Upper lobe of right lung (tissue), 1 donor: ENCODE measurements around the gene CCDC63. TPM values are rescaled to one million over a fixed set of nuclear protein-coding genes. Genes with fewer than 3 reads are reported as not detected.

ENCODE experiments used
- ATAC-seq: fragments of 200-7000 bp; cut with Tn5 transposase; one replicate; pipeline ENCODE4 v1.9.1; 2020; ENCODE audit warnings: mild to moderate bottlenecking, moderate library complexity
- DNase-seq: peaks from one replicate; pipeline ENCODE4 v3.0.0-alpha.2; 2020
- H3K27ac ChIP-seq: fragments of 200-600 bp; one replicate; pipeline ENCODE4 v1.8.0; 2022
- H3K27me3 ChIP-seq: fragments of 200-600 bp; one replicate; pipeline ENCODE4 v1.8.0; 2022; ENCODE audit warnings: mild to moderate bottlenecking
- H3K36me3 ChIP-seq: fragments of 200-600 bp; one replicate; pipeline ENCODE4 v1.8.0; 2022
- H3K4me1 ChIP-seq: fragments of 200-600 bp; one replicate; pipeline ENCODE4 v1.8.0; 2022
- H3K4me3 ChIP-seq: fragments of 200-600 bp; one replicate; pipeline ENCODE4 v1.8.0; 2022; ENCODE audit warnings: mild to moderate bottlenecking
- H3K9me3 ChIP-seq: fragments of 200-600 bp; one replicate; pipeline ENCODE4 v1.8.0; 2022
- CTCF ChIP-seq: fragments of 200-600 bp; IDR thresholded peaks from one replicate; pipeline ENCODE4 v1.8.0; 2022; ENCODE audit warnings: antibody characterized with exemption
- intact Hi-C: fragments of 100-400 bp; cut with DNase I; formaldehyde crosslinking; loops from one replicate; pipeline ENCODE4 v1.11.0; 2022
- total RNA-seq: library from RNA; stranded (reverse); fragmentation: NEBNext Ultra II Directional; extraction: Animal tissue kit (Norgen Biotek cat#: 25700); gene quantifications from one replicate; pipeline ENCODE4 v1.2.1, GENCODE V29; 2021
- donor health status: DM: no; HTN: yes; CAD: no; lungs with severe emphysema.

The CCDC63 gene
- total RNA-seq, 1 donor from 2014 or later = not detected

- Histone ChIP-seq H3K4me3 (no peak overlapping the region), H3K4me1 (no peaks in the 10 kb centered on the region), H3K36me3 (no peaks in the 10 kb centered on the region), H3K27me3 (no peaks in the 10 kb centered on the region), H3K9me3 (no peaks in the 10 kb centered on the region), H3K27ac (no peak overlapping the region)
- TF ChIP-seq CTCF = no peak
- ATAC-seq = no peak
- no peak for DNase-seq
- intact Hi-C loops = no loop called here
These were observed 28.3 kb upstream of the CCDC63 start for GRCh38 chr12:110818511-110818910.

DNA sequence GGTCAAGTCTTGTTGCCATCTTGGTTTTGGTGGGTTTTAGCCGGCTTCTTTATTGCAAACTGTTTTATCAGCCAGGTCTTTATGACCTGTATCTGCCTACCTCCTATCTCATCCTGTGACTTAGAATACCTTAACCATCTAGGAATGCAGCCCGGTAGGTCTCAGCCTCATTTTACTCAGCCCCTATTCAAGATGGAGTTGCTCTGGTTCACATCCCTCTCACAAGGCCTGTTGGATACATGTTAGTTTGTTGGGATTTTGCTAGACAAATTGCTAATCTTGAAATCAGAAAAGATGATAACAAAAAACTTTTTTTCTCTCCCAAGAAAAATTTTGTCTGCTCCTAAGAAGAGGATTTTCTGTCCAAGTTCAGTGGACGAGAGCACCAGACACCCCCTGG, 27.6 kb upstream of the CCDC63 start:
- no peak for DNase-seq
- Histone ChIP-seq H3K4me1 (no peaks in the 10 kb centered on the region), H3K27ac (no peak overlapping the region), H3K9me3 (no peaks in the 10 kb centered on the region), H3K36me3 (no peaks in the 10 kb centered on the region), H3K27me3 (no peaks in the 10 kb centered on the region), H3K4me3 (no peak overlapping the region)
- intact Hi-C loops = no loop called here
- TF ChIP-seq CTCF = no peak
- ATAC-seq = no peak

GRCh38 chr12:110819646-110820045, 27.1 kb upstream of the CCDC63 start:
- no peaks in the 10 kb centered on the region for H3K9me3 ChIP-seq
- H3K27ac ChIP-seq = no peak overlapping the region
- H3K36me3 ChIP-seq = no peaks in the 10 kb centered on the region
- no peak overlapping the region for H3K4me3 ChIP-seq
- no peak for DNase-seq
- TF ChIP-seq CTCF = no peak
- no peak for ATAC-seq
- no peaks in the 10 kb centered on the region for H3K27me3 ChIP-seq
- intact Hi-C loops = no loop called here
- no peaks in the 10 kb centered on the region for H3K4me1 ChIP-seq

DNA sequence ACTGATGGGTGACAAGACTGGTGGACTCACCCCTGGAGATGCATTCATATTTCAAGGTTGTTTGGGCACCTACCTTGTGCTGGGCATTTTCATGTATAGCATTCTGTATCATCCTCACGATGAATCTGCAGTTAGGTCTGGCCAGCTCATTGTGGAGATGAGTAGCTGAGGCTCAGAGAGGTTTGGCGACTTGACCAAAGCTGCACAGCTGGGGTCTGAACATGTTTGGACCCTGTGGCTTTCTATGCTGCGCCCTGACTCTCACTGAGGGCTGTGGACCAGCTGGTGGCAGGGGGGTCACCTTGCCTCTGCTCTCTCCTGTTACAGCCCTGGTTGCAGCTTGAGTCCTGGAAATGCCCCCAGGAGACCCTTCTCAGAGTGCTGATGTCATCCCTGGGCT, 24.9 kb upstream of the CCDC63 start:
- intact Hi-C loops = no loop called here
- no peak for TF ChIP-seq CTCF
- DNase-seq (no peak), ATAC-seq (no peak)
- H3K36me3 ChIP-seq = no peaks in the 10 kb centered on the region
- H3K27ac ChIP-seq = no peak overlapping the region
- no peaks in the 10 kb centered on the region for H3K4me1 ChIP-seq
- H3K9me3 ChIP-seq = no peaks in the 10 kb centered on the region
- no peak overlapping the region for H3K4me3 ChIP-seq
- H3K27me3 ChIP-seq = no peaks in the 10 kb centered on the region

DNA sequence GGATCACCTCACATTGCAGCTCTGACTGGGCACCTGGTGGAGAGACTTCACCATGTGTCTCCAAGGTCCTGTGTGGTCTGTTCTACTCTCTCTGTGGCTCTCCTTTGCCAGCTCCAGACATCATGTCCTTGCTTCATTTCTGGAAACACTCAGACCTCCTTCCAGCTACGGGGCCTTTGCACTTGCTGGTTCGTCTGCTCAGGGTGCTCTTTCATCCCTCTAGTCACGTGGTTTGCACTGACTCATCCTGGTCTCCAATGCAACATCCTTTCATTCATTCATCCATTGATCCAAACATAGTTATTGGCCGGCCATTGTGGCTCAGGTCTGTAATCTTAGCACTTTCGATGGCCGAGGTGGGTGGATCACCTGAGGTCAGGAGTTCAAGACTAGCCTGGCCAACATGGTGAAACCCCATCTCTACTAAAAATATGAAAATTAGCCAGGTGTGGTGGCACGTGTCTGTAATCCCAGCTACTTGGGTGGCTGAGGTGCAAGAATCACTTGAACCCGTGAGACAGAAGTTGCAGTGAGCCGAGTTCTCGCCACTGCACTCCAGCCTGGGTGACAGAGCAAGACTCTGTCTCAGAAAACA, 23.9 kb upstream of the CCDC63 start:
- H3K4me1 ChIP-seq = no peaks in the 10 kb centered on the region
- no peak overlapping the region for H3K4me3 ChIP-seq
- no peaks in the 10 kb centered on the region for H3K27me3 ChIP-seq
- ATAC-seq = no peak
- DNase-seq = no peak
- no peaks in the 10 kb centered on the region for H3K36me3 ChIP-seq
- H3K27ac ChIP-seq = no peak overlapping the region
- no peak for TF ChIP-seq CTCF
- no peaks in the 10 kb centered on the region for H3K9me3 ChIP-seq
- intact Hi-C loops = no loop called here

DNA sequence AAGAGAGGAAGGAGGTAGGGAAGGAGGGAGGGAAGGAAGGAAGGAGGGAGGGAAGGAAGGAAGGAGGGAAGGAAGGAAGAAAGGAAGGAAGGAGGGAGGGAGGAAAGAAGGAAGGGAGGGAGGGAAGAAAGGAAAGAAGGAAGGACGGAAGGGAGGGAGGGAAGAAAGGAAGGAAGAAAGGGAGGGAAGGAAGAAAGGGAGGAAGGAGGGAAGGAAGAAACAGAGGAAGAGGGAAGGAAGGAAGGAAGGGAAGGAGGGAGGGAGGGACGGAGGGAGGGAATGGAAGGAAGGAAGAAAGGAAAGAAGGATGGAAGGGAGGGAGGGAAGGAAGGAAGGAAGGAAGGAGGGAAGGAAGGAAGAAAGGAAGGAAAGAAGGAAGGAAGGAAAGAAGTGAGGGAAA, 22.4 kb upstream of the CCDC63 start:
- DNase-seq (no peak), ATAC-seq (no peak)
- Histone ChIP-seq H3K4me3 (no peak overlapping the region), H3K9me3 (no peaks in the 10 kb centered on the region), H3K27me3 (peaks cover 4% of the 10 kb centered on the region), H3K4me1 (no peaks in the 10 kb centered on the region), H3K27ac (no peak overlapping the region), H3K36me3 (no peaks in the 10 kb centered on the region)
- intact Hi-C loops = no loop called here
- no peak for TF ChIP-seq CTCF
